ENCODE measurements around the gene RITA1.

- TF ChIP-seq CTCF (IDR thresholded peaks at IDR 0.05; ENCODE audit: low read length) (no peak), EZH2 (IDR thresholded peaks at IDR 0.05; ENCODE audit: borderline replicate concordance, low read length) (no peak)
Observed at GRCh38 chr12:113170926-113171325, 14.6 kb upstream of the RITA1 start.

Measured in OCI-LY1 (cell line).